Esophagus (tissue), 2 donors: ENCODE data around the gene AKT3. TPM values are rescaled to one million over a fixed set of nuclear protein-coding genes. Genes with fewer than 3 reads are reported as not detected.

Experiments
- H3K27ac ChIP-seq, 2 donors: one replicate each; pipeline ENCODE4 v1.5.1; 2013; ENCODE audit warnings: low read depth in 2 of 2, mild to moderate bottlenecking in 2 of 2, inconsistent platforms in 1 of 2, low read length in 1 of 2, moderate library complexity in 1 of 2
- H3K27me3 ChIP-seq, 2 donors: one replicate each; pipeline ENCODE4 v1.6.1; 2013; ENCODE audit warnings: low read length in 2 of 2, control low read depth in 1 of 2, mild to moderate bottlenecking in 1 of 2; ENCODE audit not compliant: insufficient read depth in 2 of 2, control insufficient read depth in 1 of 2
- H3K36me3 ChIP-seq, 2 donors: one replicate each; pipeline ENCODE4 v1.6.1; 2013; ENCODE audit warnings: low read length in 1 of 2; ENCODE audit not compliant: control insufficient read depth in 2 of 2, insufficient read depth in 2 of 2
- H3K4me1 ChIP-seq, 2 donors: one replicate each; pipeline ENCODE4 v1.6.1; 2013; ENCODE audit warnings: low read length in 1 of 2; ENCODE audit not compliant: control insufficient read depth in 2 of 2, insufficient read depth in 2 of 2
- H3K4me3 ChIP-seq, 2 donors: one replicate each; pipeline ENCODE4 v1.5.1; 2013; ENCODE audit warnings: low read length in 2 of 2, mild to moderate bottlenecking in 2 of 2, low read depth in 1 of 2, moderate library complexity in 1 of 2
- H3K9me3 ChIP-seq, 2 donors: one replicate each; pipeline ENCODE4 v1.6.1; 2013; ENCODE audit warnings: mild to moderate bottlenecking in 2 of 2, low read depth in 1 of 2, low read length in 1 of 2, moderate library complexity in 1 of 2; ENCODE audit not compliant: control insufficient read depth in 2 of 2, insufficient read depth in 1 of 2
- whole genome bisulfite sequencing, 2 donors: extraction: QIAGEN DNeasy Blood & Tissue Kit; methylation state at CpG; one replicate each; pipeline ENCODE4 v1.1.7; 2013; 5-methylcytosine and 5-hydroxymethylcytosine counted together
- polyA plus RNA-seq, 2 donors: library from polyadenylated mRNA; stranded (reverse); fragments of 200-250 nt; gene quantifications; one replicate each; pipeline ENCODE4 v1.2.3, GENCODE V29; 2013
- donor health status: healthy with polysubstance abuse.
- donor health status: Bipolar disorder and iron deficiency.

The AKT3 gene
- polyA plus RNA-seq, 2 donors, result 2.1 to 4.4 TPM

DNA sequence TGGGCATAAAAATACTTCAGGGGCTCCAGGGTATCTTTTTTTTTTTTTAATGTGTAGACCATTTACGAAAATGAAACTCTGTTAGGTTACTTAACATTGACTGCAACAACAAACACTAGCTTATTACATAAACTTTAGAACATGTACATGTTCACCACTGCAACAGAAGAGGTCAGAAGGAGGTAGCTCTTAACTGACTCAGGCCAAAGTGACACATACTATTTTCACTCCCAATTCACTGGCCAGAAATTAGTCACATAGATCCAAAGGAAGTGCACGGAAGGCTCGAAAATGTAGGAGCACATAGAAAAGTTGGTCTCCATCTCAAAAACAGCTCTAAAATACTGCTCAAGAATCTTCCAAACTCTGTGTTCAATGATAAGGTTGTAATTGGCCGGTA is 107.2 kb downstream of the AKT3 start:
- no peak overlapping the region for H3K27ac ChIP-seq
- no peaks in the 10 kb centered on the region for H3K36me3 ChIP-seq
- H3K4me1 ChIP-seq, result no peaks in the 10 kb centered on the region
- WGBS, 2 donors, result 87 to 94% methylated on average over 4 of the region's 4 CpGs
- no peaks in the 10 kb centered on the region for H3K9me3 ChIP-seq
- H3K27me3 ChIP-seq, result no peaks in the 10 kb centered on the region
- H3K4me3 ChIP-seq, result no peak overlapping the region

- H3K4me1 ChIP-seq, result no peaks in the 10 kb centered on the region
- H3K9me3 ChIP-seq, result no peaks in the 10 kb centered on the region
- WGBS, 2 donors, result 87 to 94% methylated on average over 2 of the region's 2 CpGs
- H3K4me3 ChIP-seq, result no peak overlapping the region
- H3K36me3 ChIP-seq, result no peaks in the 10 kb centered on the region
- no peak overlapping the region for H3K27ac ChIP-seq
- no peaks in the 10 kb centered on the region for H3K27me3 ChIP-seq
These were observed 109.6 kb downstream of the AKT3 start for GRCh38 chr1:243740255-243740999.

DNA sequence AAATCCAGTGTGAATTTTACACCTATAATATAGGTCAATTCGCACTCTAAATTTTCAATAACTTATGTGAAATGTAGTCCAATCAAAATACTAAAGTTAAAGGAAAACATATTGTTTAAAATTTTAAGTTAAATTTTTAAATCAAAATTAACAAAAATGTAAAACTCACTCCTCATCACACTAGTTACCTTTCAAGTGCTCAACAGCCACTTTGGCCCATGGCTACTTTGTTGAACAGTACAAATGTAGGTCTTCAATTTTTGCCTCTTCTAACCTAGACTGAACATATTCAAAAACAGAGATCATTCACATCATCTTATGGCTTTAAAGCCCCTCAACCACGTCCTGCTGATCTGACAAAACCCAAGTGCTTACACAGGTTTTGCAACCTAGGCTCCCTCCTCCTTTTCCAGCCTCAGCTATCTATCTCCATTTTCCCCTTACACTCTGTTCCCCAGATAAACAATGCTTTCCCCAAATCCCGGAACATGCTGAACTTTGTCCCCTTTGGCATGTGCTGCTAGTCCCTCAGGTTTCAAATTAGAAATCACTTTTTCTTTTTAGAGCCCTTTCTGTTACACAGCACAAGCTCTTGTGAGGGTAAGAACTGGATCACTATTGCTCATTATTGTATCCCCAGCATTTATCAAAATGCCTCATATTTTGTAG is 110.6 kb downstream of the AKT3 start:
- no peaks in the 10 kb centered on the region for H3K9me3 ChIP-seq
- H3K4me3 ChIP-seq, result no peak overlapping the region
- no peaks in the 10 kb centered on the region for H3K36me3 ChIP-seq
- no peak overlapping the region for H3K27ac ChIP-seq
- 68 to 75% methylated on average over 3 of the region's 3 CpGs for WGBS, 2 donors
- H3K4me1 ChIP-seq, result no peaks in the 10 kb centered on the region
- no peaks in the 10 kb centered on the region for H3K27me3 ChIP-seq

GRCh38 chr1:243738020-243738419 is 112.0 kb downstream of the AKT3 start:
- H3K27me3 ChIP-seq, result no peaks in the 10 kb centered on the region
- H3K36me3 ChIP-seq, result no peaks in the 10 kb centered on the region
- H3K4me3 ChIP-seq, result no peak overlapping the region
- no peaks in the 10 kb centered on the region for H3K9me3 ChIP-seq
- no peak overlapping the region for H3K27ac ChIP-seq
- no peaks in the 10 kb centered on the region for H3K4me1 ChIP-seq
- WGBS, 2 donors, result 49 to 51% methylated on average over 1 of the region's 1 CpG

DNA sequence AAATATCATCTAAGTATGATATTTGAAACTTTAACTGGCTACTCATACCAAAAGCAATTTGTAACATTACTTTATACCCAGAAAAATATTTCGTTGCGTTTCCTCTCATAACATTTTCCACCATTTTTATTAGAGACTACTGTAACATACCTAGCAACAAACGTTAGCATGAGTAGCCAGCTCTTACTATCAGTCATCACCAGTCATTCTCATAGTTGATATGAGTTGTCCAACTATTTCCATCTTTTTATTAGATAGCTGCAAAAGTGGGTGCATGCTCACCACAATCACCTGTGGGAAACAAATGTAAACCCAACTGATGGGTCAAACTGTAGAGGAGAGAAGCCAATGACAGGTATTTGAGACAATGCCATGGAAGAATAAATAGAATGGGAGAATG is 114.6 kb downstream of the AKT3 start:
- H3K27me3 ChIP-seq, result no peaks in the 10 kb centered on the region
- no peak overlapping the region for H3K4me3 ChIP-seq
- 83 to 84% methylated on average over 3 of the region's 3 CpGs for WGBS, 2 donors
- no peak overlapping the region for H3K27ac ChIP-seq
- H3K4me1 ChIP-seq, result peaks cover 4 to 5% of the 10 kb centered on the region in 2 donors
- H3K36me3 ChIP-seq, result no peaks in the 10 kb centered on the region
- no peaks in the 10 kb centered on the region for H3K9me3 ChIP-seq

GRCh38 chr1:243734308-243734695 is 115.7 kb downstream of the AKT3 start:
- Histone ChIP-seq H3K27me3 (no peaks in the 10 kb centered on the region), H3K27ac (no peak overlapping the region), H3K36me3 (no peaks in the 10 kb centered on the region), H3K4me3 (no peak overlapping the region), H3K4me1 (peaks cover 5 to 11% of the 10 kb centered on the region in 2 donors), H3K9me3 (no peaks in the 10 kb centered on the region)
- 38 to 62% methylated on average over 2 of the region's 2 CpGs for WGBS, 2 donors

- Histone ChIP-seq H3K4me1 (peaks cover 5 to 11% of the 10 kb centered on the region in 2 donors), H3K4me3 (no peak overlapping the region), H3K36me3 (no peaks in the 10 kb centered on the region), H3K27me3 (no peaks in the 10 kb centered on the region), H3K27ac (no peak overlapping the region), H3K9me3 (no peaks in the 10 kb centered on the region)
- 96 to 99% methylated on average over 1 of the region's 1 CpG for whole genome bisulfite sequencing, 2 donors
These were observed 116.3 kb downstream of the AKT3 start for GRCh38 chr1:243733670-243734307.

- Histone ChIP-seq H3K27ac (no peak overlapping the region), H3K4me1 (peaks cover 5 to 11% of the 10 kb centered on the region in 2 donors), H3K36me3 (no peaks in the 10 kb centered on the region), H3K27me3 (no peaks in the 10 kb centered on the region), H3K9me3 (no peaks in the 10 kb centered on the region), H3K4me3 (no peak overlapping the region)
These were observed 117.4 kb downstream of the AKT3 start for GRCh38 chr1:243732637-243733036.

DNA sequence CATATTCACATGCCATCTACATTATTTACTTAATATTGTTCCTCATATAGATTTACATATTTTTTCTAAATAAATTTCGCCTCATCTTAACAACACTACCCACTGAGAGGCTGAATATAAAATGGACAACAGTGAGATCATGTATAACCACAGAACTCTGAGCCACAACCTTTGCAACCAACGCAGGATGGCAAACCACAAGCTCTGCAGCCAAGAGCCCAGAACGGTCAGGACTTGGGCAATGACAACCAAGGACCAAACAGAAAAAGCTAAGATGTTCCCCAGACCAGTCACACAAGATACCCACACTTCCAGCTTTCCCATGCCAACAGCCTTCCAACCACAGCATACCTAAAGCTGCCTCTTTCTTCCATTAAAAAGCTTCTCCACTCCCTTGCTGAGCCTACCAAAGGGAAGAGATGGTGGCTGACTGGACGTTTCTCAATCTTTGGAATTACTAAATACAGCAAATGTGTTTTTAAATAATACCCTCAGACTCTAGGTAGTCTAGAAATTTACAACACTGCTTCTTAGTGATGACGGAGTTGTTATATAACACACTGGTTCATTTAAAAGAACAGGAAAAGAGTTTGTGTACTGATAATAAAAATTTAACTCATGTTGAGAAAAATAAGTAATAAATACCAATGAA is 117.9 kb downstream of the AKT3 start:
- H3K4me1 ChIP-seq, result peaks cover 5 to 11% of the 10 kb centered on the region in 2 donors
- H3K27me3 ChIP-seq, result no peaks in the 10 kb centered on the region
- 79% methylated on average over 5 of the region's 5 CpGs for WGBS, 2 donors
- H3K9me3 ChIP-seq, result no peaks in the 10 kb centered on the region
- no peaks in the 10 kb centered on the region for H3K36me3 ChIP-seq
- no peak overlapping the region for H3K27ac ChIP-seq
- no peak overlapping the region for H3K4me3 ChIP-seq
